GM13976 (cell line): ENCODE data around the gene RHOT2.

Source experiments
- DNase-seq: peaks from one replicate; pipeline ENCODE4 v3.0.0; 2012; ENCODE audit warnings: low spot score
- in situ Hi-C: fragments of 300-500 bp; cut with MboI; formaldehyde crosslinking; loops from one replicate; pipeline ENCODE4 v1.12.0; 2022; ENCODE audit warnings: low sequenced_read_pairs, mixed read lengths, inconsistent platforms; ENCODE audit not compliant: unreplicated experiment
- TF ChIP-seq, protein P1 (sequence below): IDR thresholded peaks from 2 replicates; pipeline ENCODE4 v1.5.1; 2012; ENCODE audit warnings: borderline replicate concordance, mild to moderate bottlenecking; ENCODE audit not compliant: insufficient read depth; ENCODE audit errors: extremely low read depth, missing control alignments, control extremely low read depth

The RHOT2 gene

DNA sequence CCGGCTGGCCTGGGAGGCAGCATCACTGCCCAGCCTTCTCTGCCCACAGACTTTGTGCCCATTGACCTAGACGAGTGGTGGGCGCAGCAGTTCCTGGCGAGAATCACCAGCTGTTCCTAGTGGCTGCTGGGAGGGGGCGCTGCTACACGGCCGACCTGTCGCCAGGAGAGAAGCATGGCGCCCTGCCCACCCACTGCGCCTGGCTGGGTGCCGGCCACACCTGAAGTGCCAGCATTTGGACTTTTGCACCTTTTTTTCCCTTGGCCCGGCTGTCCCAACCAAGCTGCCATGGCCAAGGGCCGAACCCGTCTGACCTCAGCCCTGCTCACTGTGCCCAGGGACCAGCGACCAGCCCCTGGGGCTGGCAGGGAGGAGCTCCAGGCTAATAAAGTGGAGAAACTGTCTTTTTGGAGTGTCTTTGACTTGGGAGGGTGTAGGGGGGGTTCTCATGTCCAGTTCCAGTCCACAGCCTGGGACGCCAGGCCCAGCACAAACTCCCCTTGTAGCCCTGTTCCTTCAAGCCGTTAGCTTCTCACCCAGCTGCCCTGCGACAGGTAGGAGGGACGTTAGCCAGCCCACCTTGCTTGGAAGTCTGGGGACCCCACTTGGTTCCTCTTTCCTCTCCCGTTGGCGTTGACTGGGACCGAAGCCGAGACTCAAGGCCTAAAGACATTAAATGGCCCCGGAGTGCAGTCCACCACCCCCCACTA is 19.7 kb upstream of the RHOT2 start:
- in situ Hi-C loops, result no loop called here
- peak; percentile 81 for DNase-seq
- TF ChIP-seq, protein P1, sequence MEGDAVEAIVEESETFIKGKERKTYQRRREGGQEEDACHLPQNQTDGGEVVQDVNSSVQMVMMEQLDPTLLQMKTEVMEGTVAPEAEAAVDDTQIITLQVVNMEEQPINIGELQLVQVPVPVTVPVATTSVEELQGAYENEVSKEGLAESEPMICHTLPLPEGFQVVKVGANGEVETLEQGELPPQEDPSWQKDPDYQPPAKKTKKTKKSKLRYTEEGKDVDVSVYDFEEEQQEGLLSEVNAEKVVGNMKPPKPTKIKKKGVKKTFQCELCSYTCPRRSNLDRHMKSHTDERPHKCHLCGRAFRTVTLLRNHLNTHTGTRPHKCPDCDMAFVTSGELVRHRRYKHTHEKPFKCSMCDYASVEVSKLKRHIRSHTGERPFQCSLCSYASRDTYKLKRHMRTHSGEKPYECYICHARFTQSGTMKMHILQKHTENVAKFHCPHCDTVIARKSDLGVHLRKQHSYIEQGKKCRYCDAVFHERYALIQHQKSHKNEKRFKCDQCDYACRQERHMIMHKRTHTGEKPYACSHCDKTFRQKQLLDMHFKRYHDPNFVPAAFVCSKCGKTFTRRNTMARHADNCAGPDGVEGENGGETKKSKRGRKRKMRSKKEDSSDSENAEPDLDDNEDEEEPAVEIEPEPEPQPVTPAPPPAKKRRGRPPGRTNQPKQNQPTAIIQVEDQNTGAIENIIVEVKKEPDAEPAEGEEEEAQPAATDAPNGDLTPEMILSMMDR, result peak; percentile 83

DNA sequence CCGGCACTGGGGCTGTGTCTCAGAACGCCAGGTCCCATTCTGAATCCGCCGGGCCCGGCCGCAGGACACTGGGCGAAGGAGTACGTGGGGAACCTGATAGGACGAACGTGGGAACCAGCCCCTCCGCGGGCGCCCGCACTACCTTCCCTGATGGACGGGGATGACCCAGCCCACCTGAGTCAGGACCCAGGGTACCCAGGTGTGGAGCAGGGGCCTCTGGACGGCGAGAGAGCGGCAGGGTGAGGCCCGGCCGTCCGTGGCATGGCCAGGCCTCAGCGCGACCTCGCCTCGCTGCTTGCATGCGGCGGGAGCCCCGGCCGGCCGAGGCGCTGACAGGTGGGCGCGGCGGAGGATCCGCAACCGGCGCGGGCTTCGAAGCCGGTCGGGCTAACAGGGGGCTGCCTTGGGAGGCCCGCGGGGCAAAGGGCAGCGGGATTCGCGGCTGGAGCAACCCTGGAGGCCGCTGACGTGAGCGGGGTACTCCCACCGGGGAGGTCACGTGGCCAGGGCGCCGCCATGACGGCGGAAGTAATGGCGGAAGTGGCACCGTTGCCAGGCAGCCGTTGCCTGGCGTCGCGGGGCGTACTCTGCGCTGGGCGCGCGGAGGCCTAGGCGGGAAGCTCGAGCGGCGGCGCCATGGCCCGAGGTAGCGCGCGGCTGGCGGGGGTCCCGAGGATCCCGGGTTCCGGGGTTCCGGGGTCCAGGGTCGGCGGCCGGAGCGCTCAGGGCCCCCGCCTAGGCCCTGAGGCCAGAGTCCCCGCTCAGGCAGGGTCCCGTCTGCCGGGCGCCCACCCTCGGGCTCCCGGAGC is 18.9 kb upstream of the RHOT2 start, which contains the start of gene WDR90:
Gene WDR90, plus strand, starts transcription at position 585 of the 809 bp plus-strand sequence. Its CDS starts 52 bp downstream, at position 637.
- TF ChIP-seq, protein P1, result no peak
- in situ Hi-C loops, result no loop called here
- peak; percentile 99 for DNase-seq

DNA sequence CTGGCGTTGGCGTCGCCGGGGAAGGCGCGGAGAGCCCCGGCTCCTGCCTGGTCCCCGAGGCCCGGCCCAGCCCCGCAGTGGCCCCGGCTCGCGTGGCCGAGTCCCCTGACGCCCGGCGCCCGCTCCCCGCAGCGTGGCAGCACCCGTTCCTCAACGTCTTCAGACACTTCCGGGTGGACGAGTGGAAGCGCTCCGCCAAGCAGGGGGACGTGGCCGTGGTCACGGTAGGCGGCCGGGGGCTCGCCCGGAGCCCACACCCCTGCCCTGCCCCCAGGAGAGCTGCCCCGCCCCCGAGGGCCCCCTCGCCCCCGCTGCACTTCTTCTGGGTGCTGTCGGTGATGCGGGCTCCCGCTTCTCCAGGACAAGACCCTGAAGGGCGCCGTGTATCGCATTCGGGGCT is 18.3 kb upstream of the RHOT2 start:
- TF ChIP-seq, protein P1, result no peak
- DNase-seq, result peak; percentile 45
- in situ Hi-C loops, result no loop called here

DNA sequence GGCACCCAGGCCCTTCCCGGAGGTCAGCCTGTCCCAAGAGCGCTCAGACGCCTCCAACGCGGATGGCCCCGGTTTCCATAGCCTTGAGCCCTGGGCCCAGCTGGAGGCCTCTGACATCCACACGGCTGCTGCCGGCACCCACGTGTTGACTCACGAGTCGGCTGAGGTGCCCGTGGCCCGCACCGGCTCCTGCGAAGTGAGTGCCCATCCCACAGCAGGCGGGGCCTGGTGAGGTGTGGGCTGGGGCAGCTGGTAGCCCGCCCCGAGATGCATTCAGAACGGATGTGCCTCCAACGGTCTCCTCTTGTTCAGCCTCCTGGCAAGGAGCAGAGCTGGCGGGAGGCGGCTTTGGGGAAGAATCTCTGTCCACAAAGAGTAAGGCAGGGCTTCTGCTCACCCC is 16.1 kb upstream of the RHOT2 start:
- no peak for DNase-seq
- TF ChIP-seq, protein P1, result no peak
- in situ Hi-C loops, result no loop called here

DNA sequence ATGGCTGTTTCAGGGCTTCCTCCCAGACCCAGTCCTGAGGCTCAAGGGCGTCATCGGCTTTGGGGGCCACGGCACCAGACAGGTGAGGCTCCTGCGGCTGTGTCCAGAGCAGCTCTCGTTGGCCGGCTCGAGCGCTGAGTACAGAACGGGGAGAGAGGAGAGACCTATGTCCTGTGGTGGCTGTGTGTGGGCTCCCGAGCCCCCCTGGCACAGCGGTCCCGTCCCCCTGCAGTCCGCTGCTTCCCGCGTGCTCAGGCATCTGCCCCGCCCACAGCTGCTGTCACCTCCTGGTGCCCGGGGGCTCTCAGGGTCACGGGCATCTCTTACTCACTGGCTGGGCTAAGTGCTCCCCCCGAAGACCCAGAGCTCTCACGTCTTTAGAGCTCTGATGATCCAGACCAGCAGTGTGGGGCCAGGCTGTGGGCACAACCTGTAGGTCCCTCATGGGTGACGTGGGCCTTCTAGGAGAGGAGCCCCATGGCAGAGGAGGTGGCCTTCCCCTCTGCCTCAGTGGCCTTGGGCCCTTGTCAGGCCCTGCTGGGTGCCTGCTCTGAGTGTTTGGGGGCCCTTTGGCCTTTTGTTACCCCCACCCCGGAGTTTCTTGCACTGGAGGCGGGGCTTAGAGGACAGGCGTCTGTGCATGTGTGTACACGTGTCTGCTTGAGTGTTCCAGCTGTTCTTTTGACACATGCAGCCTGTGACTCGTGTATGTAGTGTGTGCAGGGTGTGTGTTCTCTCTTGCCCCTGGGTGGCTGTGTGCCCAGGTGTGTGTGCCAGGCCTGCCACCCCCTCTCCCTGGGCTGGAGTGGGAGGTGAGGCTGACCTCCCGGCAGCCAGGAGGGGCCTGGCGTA is 15.3 kb upstream of the RHOT2 start:
- DNase-seq, result no peak
- in situ Hi-C loops, result no loop called here
- TF ChIP-seq, protein P1, result no peak

DNA sequence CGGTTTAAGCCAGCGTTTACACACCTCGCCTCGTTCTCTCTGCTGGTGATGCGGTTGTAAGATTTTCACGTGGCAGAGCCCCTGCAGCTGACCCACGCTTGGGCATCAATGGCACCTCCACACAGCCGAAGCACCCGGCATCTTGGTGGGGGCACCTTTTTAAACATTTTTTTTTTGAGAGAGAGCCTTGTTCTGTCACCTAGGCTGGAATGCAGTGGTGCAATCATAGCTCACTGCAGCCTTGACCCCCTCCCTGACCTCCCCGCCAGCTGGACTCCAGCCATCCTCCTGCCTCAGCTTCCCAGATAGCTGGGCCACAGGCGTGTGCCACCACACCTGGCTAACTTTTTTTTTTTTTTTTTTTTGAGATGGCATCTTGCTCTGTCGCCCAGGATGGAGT is 13.9 kb upstream of the RHOT2 start:
- DNase-seq, result no peak
- in situ Hi-C loops, result no loop called here
- TF ChIP-seq, protein P1, result no peak
